ENCODE measurements around the gene ABLIM2. TPM values are rescaled to one million over a fixed set of nuclear protein-coding genes. Genes with fewer than 3 reads are reported as not detected.

The ABLIM2 gene
- total and polyA plus RNA-seq, 2 experiments from 2014 or later, result 1.5 to 4.3 TPM

DNA sequence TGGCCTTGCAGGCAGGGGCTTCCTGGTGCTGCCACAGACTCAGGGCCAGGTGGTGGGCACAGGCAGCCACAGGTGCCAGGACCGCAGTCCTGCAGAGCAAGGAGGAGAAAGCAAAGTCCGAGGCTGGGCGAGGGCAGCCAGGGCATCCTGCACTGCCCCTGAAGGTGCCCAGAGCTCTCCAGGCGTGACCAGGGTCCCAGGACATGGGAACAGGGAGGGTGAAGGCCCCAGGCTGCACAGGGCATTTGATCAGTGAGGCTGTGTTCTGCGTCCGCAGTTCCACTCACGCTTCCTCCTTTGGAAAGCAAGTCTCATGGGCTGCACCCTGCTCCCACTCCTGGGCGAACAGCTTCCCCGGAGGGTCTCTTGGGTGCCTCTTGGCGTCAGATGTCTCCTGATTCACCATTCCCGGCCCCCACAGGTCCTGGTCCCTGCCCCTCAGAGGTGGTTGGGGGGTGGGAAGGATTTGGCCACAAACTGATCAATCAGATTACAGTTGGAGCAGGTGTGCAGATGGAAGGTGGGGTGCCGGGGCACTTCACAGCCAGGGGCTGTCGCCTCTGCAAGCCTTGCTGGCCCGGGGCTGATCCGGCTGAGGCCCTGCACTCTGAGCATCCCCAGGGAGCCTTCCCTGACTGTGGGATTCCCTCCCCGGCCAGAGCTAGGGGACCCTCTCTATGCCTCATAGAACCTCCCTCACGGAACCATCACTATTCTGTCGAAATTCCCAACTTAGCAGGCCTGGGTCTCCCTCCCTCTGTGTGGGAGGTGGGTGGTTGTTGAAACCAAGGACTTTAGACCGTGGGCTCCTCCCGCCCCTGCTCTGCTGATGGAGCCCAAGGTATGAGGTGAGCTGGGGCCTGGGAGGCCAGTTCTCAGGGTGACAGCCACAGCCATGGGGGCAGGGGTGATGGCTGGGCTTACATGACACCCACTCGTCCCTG lies 43.8 kb upstream of the ABLIM2 start:
- Histone ChIP-seq H3K79me2 (replicated peaks; ENCODE audit: insufficient read depth) (no peaks in the 10 kb centered on the region), H3K36me3 (ENCODE audit: insufficient read depth) (no peaks in the 10 kb centered on the region), H3F3A (replicated peaks; ENCODE audit: low read depth) (no peaks in the 10 kb centered on the region), H2AFZ (no peak overlapping the region), H3K4me3 (no peak overlapping the region), H3K4me1 (ENCODE audit: insufficient read depth) (no peaks in the 10 kb centered on the region), H3K4me2 (no peak overlapping the region), H3K9me2 (ENCODE audit: insufficient read depth) (no peaks in the 10 kb centered on the region), H4K20me1 (replicated peaks; ENCODE audit: insufficient read depth) (no peaks in the 10 kb centered on the region), H3K27me3 (ENCODE audit: insufficient read depth) (no peaks in the 10 kb centered on the region), H3K27ac (ENCODE audit: low read depth) (no peak overlapping the region)
- Mint-ChIP-seq H3K36me3 (ENCODE audit: low read depth) (no peaks in the 10 kb centered on the region), H3K27ac (no peak overlapping the region), H3K9me3 (no peaks in the 10 kb centered on the region), H3K4me1 (peaks cover 6% of the 10 kb centered on the region), H3K27me3 (ENCODE audit: insufficient read depth, low read depth, poor library complexity) (peaks cover 6% of the 10 kb centered on the region), H3K4me3 (no peak overlapping the region)
- DNase-seq (ENCODE audit: low spot score) (no peak), ATAC-seq (no peak)
- TF ChIP-seq, protein P1, sequence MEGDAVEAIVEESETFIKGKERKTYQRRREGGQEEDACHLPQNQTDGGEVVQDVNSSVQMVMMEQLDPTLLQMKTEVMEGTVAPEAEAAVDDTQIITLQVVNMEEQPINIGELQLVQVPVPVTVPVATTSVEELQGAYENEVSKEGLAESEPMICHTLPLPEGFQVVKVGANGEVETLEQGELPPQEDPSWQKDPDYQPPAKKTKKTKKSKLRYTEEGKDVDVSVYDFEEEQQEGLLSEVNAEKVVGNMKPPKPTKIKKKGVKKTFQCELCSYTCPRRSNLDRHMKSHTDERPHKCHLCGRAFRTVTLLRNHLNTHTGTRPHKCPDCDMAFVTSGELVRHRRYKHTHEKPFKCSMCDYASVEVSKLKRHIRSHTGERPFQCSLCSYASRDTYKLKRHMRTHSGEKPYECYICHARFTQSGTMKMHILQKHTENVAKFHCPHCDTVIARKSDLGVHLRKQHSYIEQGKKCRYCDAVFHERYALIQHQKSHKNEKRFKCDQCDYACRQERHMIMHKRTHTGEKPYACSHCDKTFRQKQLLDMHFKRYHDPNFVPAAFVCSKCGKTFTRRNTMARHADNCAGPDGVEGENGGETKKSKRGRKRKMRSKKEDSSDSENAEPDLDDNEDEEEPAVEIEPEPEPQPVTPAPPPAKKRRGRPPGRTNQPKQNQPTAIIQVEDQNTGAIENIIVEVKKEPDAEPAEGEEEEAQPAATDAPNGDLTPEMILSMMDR (conservative IDR thresholded peaks at IDR 0.05; ENCODE audit: low read depth in 2 of 2), result no peak
- TF ChIP-seq STAT1 (IDR thresholded peaks at IDR 0.05; ENCODE audit: unreplicated experiment), result no peak
- TF ChIP-seq, protein P2, sequence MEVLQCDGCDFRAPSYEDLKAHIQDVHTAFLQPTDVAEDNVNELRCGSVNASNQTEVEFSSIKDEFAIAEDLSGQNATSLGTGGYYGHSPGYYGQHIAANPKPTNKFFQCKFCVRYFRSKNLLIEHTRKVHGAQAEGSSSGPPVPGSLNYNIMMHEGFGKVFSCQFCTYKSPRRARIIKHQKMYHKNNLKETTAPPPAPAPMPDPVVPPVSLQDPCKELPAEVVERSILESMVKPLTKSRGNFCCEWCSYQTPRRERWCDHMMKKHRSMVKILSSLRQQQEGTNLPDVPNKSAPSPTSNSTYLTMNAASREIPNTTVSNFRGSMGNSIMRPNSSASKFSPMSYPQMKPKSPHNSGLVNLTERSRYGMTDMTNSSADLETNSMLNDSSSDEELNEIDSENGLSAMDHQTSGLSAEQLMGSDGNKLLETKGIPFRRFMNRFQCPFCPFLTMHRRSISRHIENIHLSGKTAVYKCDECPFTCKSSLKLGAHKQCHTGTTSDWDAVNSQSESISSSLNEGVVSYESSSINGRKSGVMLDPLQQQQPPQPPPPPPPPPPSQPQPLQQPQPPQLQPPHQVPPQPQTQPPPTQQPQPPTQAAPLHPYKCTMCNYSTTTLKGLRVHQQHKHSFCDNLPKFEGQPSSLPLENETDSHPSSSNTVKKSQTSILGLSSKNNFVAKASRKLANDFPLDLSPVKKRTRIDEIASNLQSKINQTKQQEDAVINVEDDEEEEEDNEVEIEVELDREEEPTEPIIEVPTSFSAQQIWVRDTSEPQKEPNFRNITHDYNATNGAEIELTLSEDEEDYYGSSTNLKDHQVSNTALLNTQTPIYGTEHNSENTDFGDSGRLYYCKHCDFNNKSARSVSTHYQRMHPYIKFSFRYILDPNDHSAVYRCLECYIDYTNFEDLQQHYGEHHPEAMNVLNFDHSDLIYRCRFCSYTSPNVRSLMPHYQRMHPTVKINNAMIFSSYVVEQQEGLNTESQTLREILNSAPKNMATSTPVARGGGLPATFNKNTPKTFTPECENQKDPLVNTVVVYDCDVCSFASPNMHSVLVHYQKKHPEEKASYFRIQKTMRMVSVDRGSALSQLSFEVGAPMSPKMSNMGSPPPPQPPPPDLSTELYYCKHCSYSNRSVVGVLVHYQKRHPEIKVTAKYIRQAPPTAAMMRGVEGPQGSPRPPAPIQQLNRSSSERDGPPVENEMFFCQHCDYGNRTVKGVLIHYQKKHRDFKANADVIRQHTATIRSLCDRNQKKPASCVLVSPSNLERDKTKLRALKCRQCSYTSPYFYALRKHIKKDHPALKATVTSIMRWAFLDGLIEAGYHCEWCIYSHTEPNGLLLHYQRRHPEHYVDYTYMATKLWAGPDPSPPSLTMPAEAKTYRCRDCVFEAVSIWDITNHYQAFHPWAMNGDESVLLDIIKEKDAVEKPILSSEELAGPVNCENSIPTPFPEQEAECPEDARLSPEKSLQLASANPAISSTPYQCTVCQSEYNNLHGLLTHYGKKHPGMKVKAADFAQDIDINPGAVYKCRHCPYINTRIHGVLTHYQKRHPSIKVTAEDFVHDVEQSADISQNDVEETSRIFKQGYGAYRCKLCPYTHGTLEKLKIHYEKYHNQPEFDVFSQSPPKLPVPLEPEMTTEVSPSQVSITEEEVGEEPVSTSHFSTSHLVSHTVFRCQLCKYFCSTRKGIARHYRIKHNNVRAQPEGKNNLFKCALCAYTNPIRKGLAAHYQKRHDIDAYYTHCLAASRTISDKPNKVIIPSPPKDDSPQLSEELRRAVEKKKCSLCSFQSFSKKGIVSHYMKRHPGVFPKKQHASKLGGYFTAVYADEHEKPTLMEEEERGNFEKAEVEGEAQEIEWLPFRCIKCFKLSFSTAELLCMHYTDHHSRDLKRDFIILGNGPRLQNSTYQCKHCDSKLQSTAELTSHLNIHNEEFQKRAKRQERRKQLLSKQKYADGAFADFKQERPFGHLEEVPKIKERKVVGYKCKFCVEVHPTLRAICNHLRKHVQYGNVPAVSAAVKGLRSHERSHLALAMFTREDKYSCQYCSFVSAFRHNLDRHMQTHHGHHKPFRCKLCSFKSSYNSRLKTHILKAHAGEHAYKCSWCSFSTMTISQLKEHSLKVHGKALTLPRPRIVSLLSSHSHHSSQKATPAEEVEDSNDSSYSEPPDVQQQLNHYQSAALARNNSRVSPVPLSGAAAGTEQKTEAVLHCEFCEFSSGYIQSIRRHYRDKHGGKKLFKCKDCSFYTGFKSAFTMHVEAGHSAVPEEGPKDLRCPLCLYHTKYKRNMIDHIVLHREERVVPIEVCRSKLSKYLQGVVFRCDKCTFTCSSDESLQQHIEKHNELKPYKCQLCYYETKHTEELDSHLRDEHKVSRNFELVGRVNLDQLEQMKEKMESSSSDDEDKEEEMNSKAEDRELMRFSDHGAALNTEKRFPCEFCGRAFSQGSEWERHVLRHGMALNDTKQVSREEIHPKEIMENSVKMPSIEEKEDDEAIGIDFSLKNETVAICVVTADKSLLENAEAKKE (CRISPR knock-in tag; IDR thresholded peaks at IDR 0.05), result no peak
- TF ChIP-seq, protein P3, sequence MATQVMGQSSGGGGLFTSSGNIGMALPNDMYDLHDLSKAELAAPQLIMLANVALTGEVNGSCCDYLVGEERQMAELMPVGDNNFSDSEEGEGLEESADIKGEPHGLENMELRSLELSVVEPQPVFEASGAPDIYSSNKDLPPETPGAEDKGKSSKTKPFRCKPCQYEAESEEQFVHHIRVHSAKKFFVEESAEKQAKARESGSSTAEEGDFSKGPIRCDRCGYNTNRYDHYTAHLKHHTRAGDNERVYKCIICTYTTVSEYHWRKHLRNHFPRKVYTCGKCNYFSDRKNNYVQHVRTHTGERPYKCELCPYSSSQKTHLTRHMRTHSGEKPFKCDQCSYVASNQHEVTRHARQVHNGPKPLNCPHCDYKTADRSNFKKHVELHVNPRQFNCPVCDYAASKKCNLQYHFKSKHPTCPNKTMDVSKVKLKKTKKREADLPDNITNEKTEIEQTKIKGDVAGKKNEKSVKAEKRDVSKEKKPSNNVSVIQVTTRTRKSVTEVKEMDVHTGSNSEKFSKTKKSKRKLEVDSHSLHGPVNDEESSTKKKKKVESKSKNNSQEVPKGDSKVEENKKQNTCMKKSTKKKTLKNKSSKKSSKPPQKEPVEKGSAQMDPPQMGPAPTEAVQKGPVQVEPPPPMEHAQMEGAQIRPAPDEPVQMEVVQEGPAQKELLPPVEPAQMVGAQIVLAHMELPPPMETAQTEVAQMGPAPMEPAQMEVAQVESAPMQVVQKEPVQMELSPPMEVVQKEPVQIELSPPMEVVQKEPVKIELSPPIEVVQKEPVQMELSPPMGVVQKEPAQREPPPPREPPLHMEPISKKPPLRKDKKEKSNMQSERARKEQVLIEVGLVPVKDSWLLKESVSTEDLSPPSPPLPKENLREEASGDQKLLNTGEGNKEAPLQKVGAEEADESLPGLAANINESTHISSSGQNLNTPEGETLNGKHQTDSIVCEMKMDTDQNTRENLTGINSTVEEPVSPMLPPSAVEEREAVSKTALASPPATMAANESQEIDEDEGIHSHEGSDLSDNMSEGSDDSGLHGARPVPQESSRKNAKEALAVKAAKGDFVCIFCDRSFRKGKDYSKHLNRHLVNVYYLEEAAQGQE (IDR thresholded peaks at IDR 0.05; ENCODE audit: unreplicated experiment), result no peak
- no peak for TF ChIP-seq POLR2AphosphoS5 (IDR thresholded peaks at IDR 0.05; ENCODE audit: low read depth)
- no peak for TF ChIP-seq EZH2 (IDR thresholded peaks at IDR 0.05; ENCODE audit: low read depth, unreplicated experiment)
